T1000 (cell line): ENCODE data around the gene AGBL5.
A peak's percentile ranks its signal among the peaks of the same experiment; 100 is the strongest.

Experiments
- DNase-seq: peaks from one replicate; lab custom pipeline; 2025; ENCODE audit warnings: mixed read lengths; lab: John Stamatoyannopoulos, UW

AGBL5 gene, protein sequence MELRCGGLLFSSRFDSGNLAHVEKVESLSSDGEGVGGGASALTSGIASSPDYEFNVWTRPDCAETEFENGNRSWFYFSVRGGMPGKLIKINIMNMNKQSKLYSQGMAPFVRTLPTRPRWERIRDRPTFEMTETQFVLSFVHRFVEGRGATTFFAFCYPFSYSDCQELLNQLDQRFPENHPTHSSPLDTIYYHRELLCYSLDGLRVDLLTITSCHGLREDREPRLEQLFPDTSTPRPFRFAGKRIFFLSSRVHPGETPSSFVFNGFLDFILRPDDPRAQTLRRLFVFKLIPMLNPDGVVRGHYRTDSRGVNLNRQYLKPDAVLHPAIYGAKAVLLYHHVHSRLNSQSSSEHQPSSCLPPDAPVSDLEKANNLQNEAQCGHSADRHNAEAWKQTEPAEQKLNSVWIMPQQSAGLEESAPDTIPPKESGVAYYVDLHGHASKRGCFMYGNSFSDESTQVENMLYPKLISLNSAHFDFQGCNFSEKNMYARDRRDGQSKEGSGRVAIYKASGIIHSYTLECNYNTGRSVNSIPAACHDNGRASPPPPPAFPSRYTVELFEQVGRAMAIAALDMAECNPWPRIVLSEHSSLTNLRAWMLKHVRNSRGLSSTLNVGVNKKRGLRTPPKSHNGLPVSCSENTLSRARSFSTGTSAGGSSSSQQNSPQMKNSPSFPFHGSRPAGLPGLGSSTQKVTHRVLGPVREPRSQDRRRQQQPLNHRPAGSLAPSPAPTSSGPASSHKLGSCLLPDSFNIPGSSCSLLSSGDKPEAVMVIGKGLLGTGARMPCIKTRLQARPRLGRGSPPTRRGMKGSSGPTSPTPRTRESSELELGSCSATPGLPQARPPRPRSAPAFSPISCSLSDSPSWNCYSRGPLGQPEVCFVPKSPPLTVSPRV

GRCh38 chr2:27050996-27051901 is at the start of gene AGBL5:
TSS of gene AGBL5 (plus strand) at chr2:27051668. CDS start at chr2:27052959, 1,291 bp downstream.
- DNase-seq, result peak; percentile 90

DNA sequence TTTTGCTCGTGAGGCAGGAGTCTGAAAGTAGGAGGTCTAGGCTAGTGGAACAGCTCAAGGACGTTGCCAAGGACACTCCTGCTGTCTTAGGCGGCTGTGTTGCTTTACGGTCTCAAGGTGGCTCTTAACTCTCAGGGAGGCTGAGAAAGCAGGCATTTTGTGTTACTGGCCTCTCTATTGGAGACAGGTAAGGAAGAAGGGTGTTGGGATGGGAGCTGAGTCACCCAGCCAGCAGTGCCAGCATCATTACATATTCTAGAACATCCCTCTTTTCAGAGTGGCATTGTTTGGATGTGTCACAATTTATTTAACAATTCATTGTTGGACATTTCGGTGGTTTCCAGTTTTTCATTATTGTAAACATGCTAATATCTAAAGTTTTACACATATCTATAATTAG is 49.5 kb upstream of the AGBL5 start:
- DNase-seq, result no peak

DNA sequence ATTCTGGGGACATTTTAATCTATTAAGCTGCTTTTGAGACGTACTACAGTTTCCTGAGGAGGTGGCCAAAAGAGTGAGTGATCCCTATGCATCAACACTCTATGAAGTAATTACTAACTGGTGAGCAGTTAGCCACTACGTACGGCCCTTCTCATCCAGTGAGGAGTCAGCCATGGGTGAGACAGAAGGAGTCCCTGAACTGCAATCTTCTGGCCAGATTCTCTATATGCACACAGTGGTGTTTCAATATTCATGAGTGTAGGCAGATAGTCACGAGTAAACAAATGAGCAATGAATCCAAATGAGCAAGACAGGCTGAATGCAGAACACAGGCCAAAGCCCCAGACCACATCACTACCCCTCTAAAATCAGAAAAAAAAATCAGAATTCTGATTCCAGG is 48.5 kb upstream of the AGBL5 start:
- no peak for DNase-seq

- no peak for DNase-seq
Observed at GRCh38 chr2:27003857-27004256, 47.6 kb upstream of the AGBL5 start.

DNA sequence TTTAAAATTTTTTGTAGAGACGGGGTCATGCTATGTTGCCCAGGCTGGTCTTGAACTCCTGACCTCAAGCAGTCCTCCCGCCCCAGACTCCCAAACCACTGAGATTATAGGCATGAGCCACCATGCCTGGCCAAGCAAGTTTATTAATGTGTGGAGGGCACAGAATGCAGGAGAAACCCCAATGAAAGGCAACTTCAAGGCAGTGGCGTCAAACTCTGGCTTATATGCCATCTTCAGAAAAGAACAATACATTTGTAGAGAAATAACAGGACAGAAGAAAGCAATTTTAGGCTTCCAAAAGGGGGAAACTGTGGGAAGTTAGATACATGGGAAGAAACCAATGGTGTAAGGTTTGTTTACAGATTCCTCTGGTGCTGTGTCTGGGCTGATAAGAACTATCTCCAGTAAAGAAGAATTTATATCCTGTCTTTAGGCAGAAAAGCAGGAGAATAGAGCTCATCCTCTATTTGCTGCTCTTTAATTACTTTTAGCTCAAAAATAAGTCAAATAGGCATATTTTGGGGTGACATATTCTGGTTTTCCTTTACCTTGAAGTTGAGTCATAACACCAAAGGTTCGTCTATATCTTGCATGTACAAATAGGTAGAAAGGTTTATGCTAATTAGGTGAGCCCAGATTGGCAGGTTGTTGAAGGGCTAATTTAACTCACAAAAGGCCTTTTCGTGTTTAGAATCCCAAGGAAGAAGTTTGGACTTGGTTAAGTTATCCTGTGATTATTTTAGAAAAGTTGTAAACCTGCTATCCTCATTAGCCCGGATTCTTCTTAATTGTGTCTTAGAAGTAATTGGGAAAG is 44.7 kb upstream of the AGBL5 start:
- DNase-seq, result no peak

DNA sequence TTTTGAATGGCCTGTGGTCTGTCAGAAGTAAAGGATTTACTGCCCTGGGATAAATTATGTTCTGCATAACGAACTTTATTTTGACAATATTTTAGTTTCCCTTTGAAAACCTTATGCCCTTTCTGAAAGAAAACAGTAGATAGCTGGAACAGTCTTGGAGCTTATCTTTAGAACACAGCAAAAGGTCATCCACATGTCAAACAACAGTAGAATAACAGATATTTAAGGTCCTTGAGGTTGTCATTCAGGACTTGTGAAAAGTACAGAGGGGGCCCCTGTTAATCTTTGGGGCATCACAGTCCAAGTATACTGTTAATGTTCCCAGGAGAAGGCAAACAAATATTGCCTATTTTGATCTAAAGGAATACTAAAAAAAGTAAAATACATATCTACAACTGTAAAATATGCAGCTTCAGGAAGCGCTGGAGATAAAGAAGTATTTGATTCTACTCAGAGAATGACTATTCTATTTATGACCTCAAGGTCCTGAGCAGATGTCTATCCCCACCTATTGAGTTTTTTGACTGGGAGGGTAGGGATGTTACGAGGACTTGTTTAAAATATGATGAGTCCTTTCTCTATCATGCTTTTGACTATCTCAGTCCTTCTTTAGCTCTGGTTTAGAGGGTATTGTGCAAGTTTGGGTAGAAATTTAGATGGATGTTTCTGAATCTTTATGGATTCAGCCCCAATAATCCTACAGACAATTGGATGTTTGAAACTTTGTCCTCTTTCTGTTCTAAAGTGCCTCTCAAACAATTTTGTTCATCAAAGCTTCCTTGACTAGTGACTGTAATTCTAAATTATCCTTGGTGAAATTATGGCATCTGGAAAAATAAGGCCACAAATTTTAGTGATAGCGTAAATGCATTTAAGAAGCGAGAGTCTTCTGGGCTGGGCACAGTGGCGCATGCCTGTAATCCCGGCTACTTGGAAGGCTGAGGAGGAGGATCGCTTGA is 43.8 kb upstream of the AGBL5 start:
- no peak for DNase-seq

GRCh38 chr2:27008678-27009077 is 42.8 kb upstream of the AGBL5 start:
- DNase-seq, result no peak

DNA sequence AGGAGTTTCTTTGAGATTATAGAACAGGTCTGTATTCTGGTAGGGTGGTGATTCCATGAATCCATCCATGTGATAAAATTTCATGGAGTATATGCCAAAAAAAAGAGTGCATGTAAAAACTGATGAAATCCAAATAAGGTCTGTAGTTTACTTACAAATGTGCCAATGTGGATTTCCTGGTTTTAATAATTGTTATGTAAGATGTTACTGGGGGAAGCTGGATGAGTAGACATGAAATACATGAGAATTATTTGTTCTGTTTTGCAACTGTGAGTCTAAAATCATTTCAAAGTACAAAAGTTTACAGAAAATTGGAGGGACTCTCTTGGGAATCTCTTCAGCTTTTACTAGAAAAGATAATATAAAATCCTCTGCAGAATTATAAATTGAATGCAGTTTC is 42.4 kb upstream of the AGBL5 start:
- no peak for DNase-seq

- DNase-seq, result no peak
Observed at GRCh38 chr2:27009716-27010115, 41.8 kb upstream of the AGBL5 start.

- no peak for DNase-seq
Observed at GRCh38 chr2:27010139-27010538, 41.3 kb upstream of the AGBL5 start.

- DNase-seq, result no peak
Observed at GRCh38 chr2:27013738-27014137, 37.7 kb upstream of the AGBL5 start.

GRCh38 chr2:27014771-27015433 is 36.6 kb upstream of the AGBL5 start:
- no peak for DNase-seq

DNA sequence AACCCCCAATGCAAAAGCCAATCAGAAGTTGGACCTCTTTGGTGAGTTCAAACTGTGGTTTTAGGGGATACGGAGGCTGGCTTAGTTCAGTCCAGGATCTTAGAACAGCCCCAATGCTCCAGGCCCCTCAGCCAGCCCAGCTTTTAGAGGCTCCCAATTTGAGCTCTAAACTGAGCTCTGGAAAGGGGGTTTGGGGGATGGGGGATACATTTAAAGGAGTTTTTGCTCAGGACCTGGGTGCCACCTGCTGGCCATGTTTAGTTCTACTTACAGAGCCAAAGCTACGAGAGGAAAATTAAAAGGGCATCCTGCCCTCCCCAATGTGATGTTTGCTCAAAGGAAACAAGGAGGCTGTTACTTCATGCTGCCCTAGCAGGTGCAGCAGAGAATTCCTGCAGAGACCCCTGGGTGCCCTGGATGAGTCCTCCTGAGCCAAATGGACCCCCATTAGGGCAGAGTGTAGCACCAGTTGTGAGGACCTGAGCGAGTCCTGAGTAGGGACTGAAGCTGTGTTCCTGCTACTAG is 34.6 kb upstream of the AGBL5 start:
- DNase-seq, result no peak

DNA sequence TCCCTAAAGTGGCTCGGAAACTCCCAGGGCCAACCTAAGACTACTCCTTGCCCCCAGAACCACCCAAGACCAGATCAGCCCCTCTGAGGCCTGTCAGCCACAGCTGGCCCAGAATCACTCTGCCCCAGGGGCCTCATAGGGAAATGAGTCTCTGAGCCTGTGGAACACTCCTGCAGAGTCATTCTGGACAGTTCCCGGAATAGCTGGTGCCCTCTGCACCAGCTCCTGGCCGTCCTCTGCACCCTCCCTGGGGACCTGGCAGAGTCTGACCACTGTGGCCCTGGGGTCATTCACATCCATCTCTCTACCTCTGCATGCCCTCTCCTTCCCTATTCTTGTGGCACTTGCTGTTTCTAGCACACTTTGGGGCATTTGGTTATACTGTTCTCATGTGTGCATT is 33.3 kb upstream of the AGBL5 start:
- DNase-seq, result no peak

- DNase-seq, result no peak
Observed at GRCh38 chr2:27019459-27019858, 32.0 kb upstream of the AGBL5 start.

DNA sequence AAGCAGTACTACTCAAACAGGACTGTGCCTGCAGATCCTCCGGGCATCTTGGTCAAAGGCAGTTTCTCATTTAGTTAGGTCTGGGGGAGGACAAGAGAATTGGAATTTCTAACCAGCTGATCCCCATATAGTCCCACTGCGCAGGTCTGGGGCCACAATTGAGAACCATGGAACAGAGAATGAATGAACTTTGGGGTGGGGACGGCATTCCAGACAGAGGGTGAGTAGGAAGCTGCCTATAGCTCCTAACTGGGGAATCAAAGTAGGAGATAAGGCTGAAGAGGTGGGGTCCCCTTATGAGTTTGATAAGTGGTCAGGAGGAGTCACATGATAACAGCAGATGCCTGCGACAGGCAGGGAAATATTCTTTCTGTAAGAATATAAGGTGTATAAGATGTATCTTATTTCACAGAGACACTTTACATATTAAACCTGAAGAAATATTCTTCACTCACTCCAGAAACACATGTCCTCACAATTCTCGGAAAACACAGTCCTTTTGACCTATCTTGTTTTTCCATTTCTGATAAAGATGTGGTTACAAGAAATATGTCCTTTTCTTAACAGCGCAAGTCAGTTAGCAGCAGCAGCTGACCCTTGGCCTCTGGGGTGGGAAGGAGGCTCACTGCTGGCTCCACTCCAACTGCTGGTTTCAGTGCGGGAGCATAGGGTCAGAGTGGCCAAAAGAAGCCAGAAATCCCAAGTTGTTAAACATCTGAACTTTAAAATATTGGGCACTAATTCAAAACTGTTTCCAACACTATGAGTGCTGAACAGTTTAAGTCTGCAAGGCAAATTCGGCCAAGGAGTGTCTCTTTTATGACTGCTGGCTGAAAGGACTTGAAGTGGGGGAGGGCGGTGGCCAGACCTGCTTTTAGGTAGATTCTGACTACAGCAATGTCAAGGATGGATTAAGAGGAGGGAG is 31.3 kb upstream of the AGBL5 start:
- DNase-seq, result no peak

- DNase-seq, result no peak
Observed at GRCh38 chr2:27021253-27022049, 30.0 kb upstream of the AGBL5 start.
